Measurements from ENCODE around the gene CABLES1.

Gene CABLES1

DNA sequence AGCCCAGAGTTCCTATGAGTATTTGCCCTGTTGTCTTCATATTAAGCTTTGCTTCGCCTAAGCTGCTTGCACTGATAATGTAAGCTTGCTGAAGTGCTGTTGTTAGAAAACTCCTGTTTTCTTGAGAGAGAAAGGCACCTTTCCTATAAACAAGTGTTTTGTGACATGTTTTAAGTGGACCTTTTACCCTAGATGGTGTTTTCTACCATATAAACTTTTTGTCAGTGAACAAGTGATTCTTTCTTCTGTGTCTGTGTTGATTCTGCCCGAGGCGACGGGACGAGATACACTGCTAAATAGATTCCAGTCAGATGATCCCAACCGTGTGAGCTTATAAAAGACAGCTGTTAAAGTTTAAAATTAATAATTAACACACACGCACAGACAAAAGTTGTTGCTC is 24.1 kb downstream of the CABLES1 start:
- Histone ChIP-seq H3K27me3 (ENCODE audit: low read length) (no peaks in the 10 kb centered on the region), H3K79me2 (ENCODE audit: insufficient read depth, low read length) (no peaks in the 10 kb centered on the region), H4K20me1 (ENCODE audit: low read depth, low read length) (no peaks in the 10 kb centered on the region)

GRCh38 chr18:23162473-23162872 is 27.2 kb downstream of the CABLES1 start:
- H3K4me2 ChIP-seq (ENCODE audit: low read depth, low read length, poor library complexity, severe bottlenecking) = no peak overlapping the region
- no peak overlapping the region for H3K9ac ChIP-seq (ENCODE audit: low read length)
- H3K27me3 ChIP-seq (ENCODE audit: low read length) = no peaks in the 10 kb centered on the region
- no peak overlapping the region for H3K4me3 ChIP-seq (ENCODE audit: insufficient read depth, low read length, poor library complexity, severe bottlenecking)
- no peaks in the 10 kb centered on the region for H4K20me1 ChIP-seq (ENCODE audit: low read depth, low read length)
- no peaks in the 10 kb centered on the region for H3K79me2 ChIP-seq (ENCODE audit: insufficient read depth, low read length)
- no peaks in the 10 kb centered on the region for H3K36me3 ChIP-seq (ENCODE audit: low read length)
- TF ChIP-seq, protein P1, sequence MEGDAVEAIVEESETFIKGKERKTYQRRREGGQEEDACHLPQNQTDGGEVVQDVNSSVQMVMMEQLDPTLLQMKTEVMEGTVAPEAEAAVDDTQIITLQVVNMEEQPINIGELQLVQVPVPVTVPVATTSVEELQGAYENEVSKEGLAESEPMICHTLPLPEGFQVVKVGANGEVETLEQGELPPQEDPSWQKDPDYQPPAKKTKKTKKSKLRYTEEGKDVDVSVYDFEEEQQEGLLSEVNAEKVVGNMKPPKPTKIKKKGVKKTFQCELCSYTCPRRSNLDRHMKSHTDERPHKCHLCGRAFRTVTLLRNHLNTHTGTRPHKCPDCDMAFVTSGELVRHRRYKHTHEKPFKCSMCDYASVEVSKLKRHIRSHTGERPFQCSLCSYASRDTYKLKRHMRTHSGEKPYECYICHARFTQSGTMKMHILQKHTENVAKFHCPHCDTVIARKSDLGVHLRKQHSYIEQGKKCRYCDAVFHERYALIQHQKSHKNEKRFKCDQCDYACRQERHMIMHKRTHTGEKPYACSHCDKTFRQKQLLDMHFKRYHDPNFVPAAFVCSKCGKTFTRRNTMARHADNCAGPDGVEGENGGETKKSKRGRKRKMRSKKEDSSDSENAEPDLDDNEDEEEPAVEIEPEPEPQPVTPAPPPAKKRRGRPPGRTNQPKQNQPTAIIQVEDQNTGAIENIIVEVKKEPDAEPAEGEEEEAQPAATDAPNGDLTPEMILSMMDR (IDR thresholded peaks at IDR 0.05; ENCODE audit: insufficient read depth, low read length, poor library complexity, severe bottlenecking) = no peak
- TF ChIP-seq EZH2phosphoT487 (conservative IDR thresholded peaks at IDR 0.05; ENCODE audit: low read length) = no peak
- no peaks in the 10 kb centered on the region for H3K9me3 ChIP-seq (ENCODE audit: insufficient read depth, low read length)
- H3K9me2 ChIP-seq (replicated peaks; ENCODE audit: insufficient read depth, low read length) = no peaks in the 10 kb centered on the region
- no peaks in the 10 kb centered on the region for H3F3A ChIP-seq (ENCODE audit: insufficient read depth)
- no peak overlapping the region for H2AFZ ChIP-seq (ENCODE audit: low read depth, low read length, severe bottlenecking)
- H3K27ac ChIP-seq (ENCODE audit: low read depth, low read length) = no peak overlapping the region

More for the DNA sequence above, 24.1 kb downstream of the CABLES1 start:
- Histone ChIP-seq H3K36me3 (ENCODE audit: low read length) (no peaks in the 10 kb centered on the region), H3K4me3 (ENCODE audit: insufficient read depth, low read length, poor library complexity, severe bottlenecking) (no peak overlapping the region), H3K9ac (ENCODE audit: low read length) (no peak overlapping the region), H3K9me3 (ENCODE audit: insufficient read depth, low read length) (no peaks in the 10 kb centered on the region), H3K4me2 (ENCODE audit: low read depth, low read length, poor library complexity, severe bottlenecking) (no peak overlapping the region), H3F3A (ENCODE audit: insufficient read depth) (no peaks in the 10 kb centered on the region), H3K27ac (ENCODE audit: low read depth, low read length) (no peak overlapping the region), H2AFZ (ENCODE audit: low read depth, low read length, severe bottlenecking) (no peak overlapping the region), H3K9me2 (replicated peaks; ENCODE audit: insufficient read depth, low read length) (no peaks in the 10 kb centered on the region)
- no peak for TF ChIP-seq EZH2phosphoT487 (conservative IDR thresholded peaks at IDR 0.05; ENCODE audit: low read length)
- TF ChIP-seq, protein P1 (IDR thresholded peaks at IDR 0.05; ENCODE audit: insufficient read depth, low read length, poor library complexity, severe bottlenecking) = no peak

GRCh38 chr18:23163786-23164533 is 28.7 kb downstream of the CABLES1 start:
- no peak overlapping the region for H3K27ac ChIP-seq (ENCODE audit: low read depth, low read length)
- H3K79me2 ChIP-seq (ENCODE audit: insufficient read depth, low read length) = no peaks in the 10 kb centered on the region
- no peaks in the 10 kb centered on the region for H3K9me2 ChIP-seq (replicated peaks; ENCODE audit: insufficient read depth, low read length)
- H3K4me3 ChIP-seq (ENCODE audit: insufficient read depth, low read length, poor library complexity, severe bottlenecking) = no peak overlapping the region
- H3K36me3 ChIP-seq (ENCODE audit: low read length) = no peaks in the 10 kb centered on the region
- H2AFZ ChIP-seq (ENCODE audit: low read depth, low read length, severe bottlenecking) = no peak overlapping the region
- H4K20me1 ChIP-seq (ENCODE audit: low read depth, low read length) = no peaks in the 10 kb centered on the region
- no peak for TF ChIP-seq EZH2phosphoT487 (conservative IDR thresholded peaks at IDR 0.05; ENCODE audit: low read length)
- TF ChIP-seq, protein P1 (IDR thresholded peaks at IDR 0.05; ENCODE audit: insufficient read depth, low read length, poor library complexity, severe bottlenecking) = no peak
- H3K27me3 ChIP-seq (ENCODE audit: low read length) = no peaks in the 10 kb centered on the region
- no peaks in the 10 kb centered on the region for H3F3A ChIP-seq (ENCODE audit: insufficient read depth)
- no peaks in the 10 kb centered on the region for H3K9me3 ChIP-seq (ENCODE audit: insufficient read depth, low read length)
- H3K9ac ChIP-seq (ENCODE audit: low read length) = no peak overlapping the region
- no peak overlapping the region for H3K4me2 ChIP-seq (ENCODE audit: low read depth, low read length, poor library complexity, severe bottlenecking)

Data from SU-DHL-6 (cell line).